Fibroblast of lung (primary cell): ENCODE data around the gene VGLL4.

Experiments
- CTCF ChIP-seq, 2 donors: IDR thresholded peaks in 1 of 2; conservative IDR thresholded peaks in 1 of 2; 1 replicate in 1 of 2; 2 replicates in 1 of 2; pipeline ENCODE4 v1.5.1; 2011 to 2012; ENCODE audit warnings: low read length in 2 of 2, control low read depth in 1 of 2, inconsistent platforms in 1 of 2, low read depth in 1 of 2, mild to moderate bottlenecking in 1 of 2
- EZH2 ChIP-seq: IDR thresholded peaks from 2 replicates; pipeline ENCODE4 v1.5.1; 2012; ENCODE audit warnings: low read length, control low read depth, mild to moderate bottlenecking; ENCODE audit errors: missing control alignments

GRCh38 chr3:11507719-11508118 lies 136.0 kb downstream of the VGLL4 start:
- TF ChIP-seq CTCF (conservative IDR thresholded peaks at IDR 0.05 in 1 of 2, IDR thresholded peaks at IDR 0.05 in 1 of 2; ENCODE audit: low read depth in 1 of 2, low read length in 2 of 2) (no peak), EZH2 (no peak)
